Urinary bladder (tissue), 4 donors: Measurements from ENCODE around the gene RGS3. TPM values are rescaled to one million over a fixed set of nuclear protein-coding genes. Genes with fewer than 3 reads are reported as not detected.
A peak's percentile ranks its signal among the peaks of the same experiment; 100 is the strongest.
"Not testable (repeated sequence)": the region's sequence is repeated elsewhere in the genome, so short reads cannot be mapped to it uniquely, and the experiment has no call there.

Source experiments
- DNase-seq: peaks from one replicate; pipeline ENCODE4 v3.0.0-alpha.2; 2015; ENCODE audit errors: extremely low spot score
- H3K27ac ChIP-seq: one replicate; pipeline ENCODE4 v1.5.1; 2013; ENCODE audit warnings: low read depth, mild to moderate bottlenecking, moderate library complexity
- H3K36me3 ChIP-seq: one replicate; pipeline ENCODE4 v1.6.1; 2013; ENCODE audit warnings: mild to moderate bottlenecking, moderate library complexity; ENCODE audit not compliant: insufficient read depth
- H3K4me1 ChIP-seq: one replicate; pipeline ENCODE4 v1.6.1; 2013; ENCODE audit warnings: mild to moderate bottlenecking, moderate library complexity; ENCODE audit not compliant: insufficient read depth
- H3K4me3 ChIP-seq: one replicate; pipeline ENCODE4 v1.5.1; 2013; ENCODE audit warnings: low read depth, low read length
- WGBS: extraction: QIAGEN DNeasy Blood & Tissue Kit; methylation state at CpG from one replicate; pipeline ENCODE4 v1.1.7; 2013; 5-methylcytosine and 5-hydroxymethylcytosine counted together
- polyA plus RNA-seq: library from polyadenylated mRNA; stranded (reverse); fragments of 200-250 nt; gene quantifications from one replicate; pipeline ENCODE4 v1.2.3, GENCODE V29; 2013
- total RNA-seq: library from RNA; depleted of rRNA; stranded (reverse); fragments of >200 nt; gene quantifications from one replicate; pipeline ENCODE4 v1.2.3, GENCODE V29; 2014
- donor health status: healthy with polysubstance abuse.
- donor health status: healthy.

The RGS3 gene
- total and polyA plus RNA-seq, 2 donors = 28.5 to 52.4 TPM

DNA sequence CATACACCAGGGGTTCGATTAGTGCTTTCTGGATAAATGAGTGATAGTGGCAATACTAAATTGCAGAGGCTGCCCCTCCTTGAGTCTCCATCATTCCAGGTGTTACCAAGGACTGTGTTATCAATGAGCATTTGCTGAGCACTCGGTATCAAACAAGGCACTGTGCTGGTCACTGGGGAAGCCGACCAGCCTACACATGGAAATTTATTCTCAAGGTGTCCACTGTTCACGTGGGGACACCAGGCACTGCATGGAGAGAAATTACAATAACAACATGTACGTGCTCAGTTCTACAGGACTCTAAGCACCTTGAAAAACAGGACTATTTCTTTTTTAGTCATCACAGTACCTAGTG lies 22.2 kb downstream of the RGS3 start:
- Histone ChIP-seq H3K4me1 (no peaks in the 10 kb centered on the region), H3K27ac (no peak overlapping the region)

DNA sequence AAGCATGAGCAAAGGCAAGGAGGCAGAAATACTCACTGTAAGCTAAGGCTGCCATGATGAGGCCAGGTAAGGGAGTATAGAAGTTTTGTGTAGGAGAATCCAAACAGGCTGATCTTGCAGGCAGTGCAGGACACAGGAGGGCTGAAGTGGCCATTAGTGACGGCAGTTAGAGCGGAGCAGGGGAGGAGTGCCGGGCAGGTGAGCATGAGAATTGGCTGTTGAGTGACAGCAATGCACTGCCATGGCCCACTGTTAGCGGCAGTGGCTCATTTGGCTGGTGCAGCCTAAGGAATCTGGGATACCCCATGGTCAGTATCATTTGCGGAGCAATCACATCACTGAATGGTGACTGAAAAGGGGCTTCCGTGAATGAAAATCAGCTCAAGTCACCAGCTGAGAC lies 22.8 kb downstream of the RGS3 start:
- WGBS = 98% methylated on average over 6 of the region's 6 CpGs
- DNase-seq = no peak
- no peak overlapping the region for H3K27ac ChIP-seq
- no peak overlapping the region for H3K4me3 ChIP-seq
- H3K4me1 ChIP-seq = no peaks in the 10 kb centered on the region
- H3K36me3 ChIP-seq = no peaks in the 10 kb centered on the region

More for the DNA sequence above, 22.2 kb downstream of the RGS3 start:
- H3K4me3 ChIP-seq = no peak overlapping the region
- DNase-seq = no peak
- 91% methylated on average over 5 of the region's 5 CpGs for WGBS
- H3K36me3 ChIP-seq = no peaks in the 10 kb centered on the region

DNA sequence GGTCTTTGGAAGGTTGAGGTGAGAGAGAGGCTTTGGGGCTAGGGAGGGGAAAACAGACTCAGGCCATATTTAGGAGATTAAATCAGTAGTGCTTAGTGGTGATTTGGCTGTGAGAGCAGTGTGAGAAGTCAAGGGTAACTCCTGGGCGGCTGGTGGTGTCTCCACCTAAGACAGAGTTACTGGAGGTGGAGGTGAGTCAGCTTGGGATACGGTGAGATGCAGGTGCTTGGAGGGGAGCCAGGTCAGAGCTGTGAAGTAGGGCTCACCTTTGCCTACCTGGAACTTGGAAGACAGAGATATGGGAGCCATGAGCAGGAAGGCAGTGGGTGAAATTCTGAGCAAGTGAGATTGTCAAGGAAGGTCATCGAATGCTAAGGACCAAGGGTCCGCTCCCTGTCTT lies 24.5 kb downstream of the RGS3 start:
- 93% methylated on average over 4 of the region's 4 CpGs for WGBS
- no peaks in the 10 kb centered on the region for H3K4me1 ChIP-seq
- no peak overlapping the region for H3K4me3 ChIP-seq
- H3K27ac ChIP-seq = no peak overlapping the region
- H3K36me3 ChIP-seq = no peaks in the 10 kb centered on the region
- no peak for DNase-seq

DNA sequence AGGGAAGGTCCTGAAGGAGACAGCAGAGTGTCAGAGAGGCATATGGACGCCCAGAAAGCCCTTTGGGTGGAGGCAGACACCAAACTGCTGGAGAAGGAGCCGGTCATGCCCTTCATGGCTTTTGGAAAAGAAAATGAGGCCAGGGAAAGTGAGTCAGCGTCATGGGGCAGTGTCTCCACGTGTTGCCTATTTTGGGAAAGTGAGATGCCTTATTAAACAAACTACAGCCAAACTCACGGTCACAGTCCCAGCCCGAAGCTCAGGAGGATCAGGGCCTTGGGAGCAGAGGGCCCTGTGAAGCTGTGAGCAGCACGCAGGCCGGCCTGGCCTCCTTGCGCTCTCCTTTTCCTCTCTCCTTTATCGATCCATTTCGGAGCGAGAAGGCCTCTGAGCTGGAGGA lies 25.0 kb downstream of the RGS3 start:
- no peak for DNase-seq
- Histone ChIP-seq H3K4me3 (no peak overlapping the region), H3K27ac (no peak overlapping the region), H3K36me3 (no peaks in the 10 kb centered on the region), H3K4me1 (no peaks in the 10 kb centered on the region)
- WGBS = 73% methylated on average over 12 of the region's 12 CpGs

DNA sequence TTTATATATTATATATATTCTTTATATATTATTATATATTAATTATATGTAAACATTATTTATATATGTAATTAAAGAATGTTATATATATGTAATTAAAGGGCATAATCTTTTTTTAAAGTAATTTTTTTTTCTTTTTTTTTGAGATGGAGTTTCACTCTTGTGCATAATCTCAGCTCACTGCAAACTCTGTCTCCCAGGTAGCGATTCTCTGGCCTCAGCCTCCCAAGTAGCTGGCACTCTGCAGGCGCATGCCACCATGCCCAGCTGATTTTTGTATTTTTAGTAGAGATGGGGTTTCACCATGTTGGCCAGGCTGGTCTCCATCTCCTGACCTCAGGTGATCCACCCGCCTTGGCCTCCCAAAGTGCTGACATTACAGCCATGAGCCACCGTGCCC lies 27.6 kb downstream of the RGS3 start:
- H3K4me1 ChIP-seq, H3K27ac ChIP-seq, H3K4me3 ChIP-seq, H3K36me3 ChIP-seq, DNase-seq: not testable (repeated sequence)
- 94% methylated on average over 4 of the region's 4 CpGs for WGBS

DNA sequence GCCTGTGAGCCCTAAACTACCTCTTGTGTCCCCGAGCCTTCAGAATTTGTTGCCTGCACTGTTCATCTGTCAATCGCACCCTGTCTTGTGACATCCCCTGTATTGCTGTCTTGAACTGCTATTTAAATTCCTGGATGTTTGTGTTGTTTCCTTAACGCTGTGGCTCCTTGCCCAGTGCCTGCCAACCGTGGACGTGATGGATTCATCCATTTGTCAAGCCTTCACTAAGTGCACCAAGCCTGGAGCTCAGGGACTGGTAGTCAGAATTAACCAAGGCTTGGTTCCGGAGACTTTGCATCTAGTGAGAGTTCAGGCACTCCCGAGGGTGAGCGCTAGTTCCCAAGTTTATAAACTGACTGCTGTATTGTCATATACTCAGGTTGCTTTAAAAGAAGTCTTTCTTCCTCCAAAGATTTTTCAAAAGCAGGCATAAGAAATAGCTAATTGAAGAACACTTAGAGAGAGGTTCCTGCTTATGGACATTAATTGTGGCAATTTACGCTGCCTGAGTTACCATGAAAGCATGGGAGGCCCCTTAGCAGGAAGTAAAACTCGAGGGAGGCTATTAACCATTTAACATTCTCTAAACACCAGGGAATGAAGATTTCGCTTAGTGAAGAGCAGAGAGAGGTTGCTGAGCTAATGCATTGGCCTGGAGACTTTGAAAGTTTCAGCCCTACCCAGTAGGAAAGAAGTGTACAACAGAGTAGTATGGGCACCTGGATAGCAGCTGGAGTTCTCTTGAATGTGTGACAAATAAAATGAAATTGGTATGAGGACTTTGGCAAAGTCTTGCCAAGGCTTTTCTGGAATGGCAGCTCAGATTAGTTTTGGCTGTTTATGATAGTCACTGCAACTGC lies 29.0 kb downstream of the RGS3 start:
- Histone ChIP-seq H3K4me1 (no peaks in the 10 kb centered on the region), H3K36me3 (no peaks in the 10 kb centered on the region), H3K27ac (no peak overlapping the region), H3K4me3 (no peak overlapping the region)
- WGBS = 57% methylated on average over 11 of the region's 11 CpGs
- DNase-seq = no peak

DNA sequence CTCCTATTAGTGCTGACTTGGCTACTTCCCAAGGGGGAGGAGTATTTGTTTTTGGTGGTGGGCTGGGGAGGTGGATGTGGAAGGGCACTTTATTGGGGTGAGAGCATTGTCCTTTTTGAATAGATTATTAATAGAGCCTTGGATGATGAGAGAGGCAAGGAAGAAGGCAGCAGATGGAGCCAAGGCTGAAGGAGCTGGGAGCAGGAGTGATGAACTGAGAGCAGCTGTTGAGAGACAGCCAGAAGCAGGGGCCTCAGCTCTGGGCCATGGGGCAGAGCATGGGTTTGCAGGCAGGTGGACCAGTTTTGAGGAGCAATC lies 29.6 kb downstream of the RGS3 start:
- Histone ChIP-seq H3K4me1 (no peaks in the 10 kb centered on the region), H3K27ac (no peak overlapping the region), H3K4me3 (no peak overlapping the region), H3K36me3 (no peaks in the 10 kb centered on the region)
- DNase-seq = no peak

DNA sequence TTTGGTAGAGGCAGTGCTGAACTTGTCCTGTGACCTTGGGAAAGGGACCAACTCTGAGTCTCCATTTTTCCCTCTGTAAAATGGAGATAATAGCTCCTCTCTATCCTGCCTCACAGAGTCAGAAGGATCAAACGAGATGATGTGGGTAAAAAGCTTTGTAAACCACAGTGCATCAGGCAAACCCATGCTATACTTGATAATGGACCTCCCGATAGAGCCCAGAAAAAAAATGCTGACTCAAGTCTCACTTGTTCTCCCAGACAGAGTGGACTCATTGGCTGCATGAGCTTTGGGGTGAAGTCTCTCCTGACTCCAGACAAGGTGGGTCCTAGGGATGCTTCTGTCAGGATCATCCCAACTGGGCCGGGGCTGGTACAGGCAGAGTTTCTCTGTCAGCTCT lies 32.0 kb downstream of the RGS3 start:
- Histone ChIP-seq H3K27ac (no peak overlapping the region), H3K36me3 (no peaks in the 10 kb centered on the region), H3K4me3 (no peak overlapping the region), H3K4me1 (no peaks in the 10 kb centered on the region)
- WGBS = 94% methylated on average over 3 of the region's 3 CpGs
- DNase-seq = no peak

DNA sequence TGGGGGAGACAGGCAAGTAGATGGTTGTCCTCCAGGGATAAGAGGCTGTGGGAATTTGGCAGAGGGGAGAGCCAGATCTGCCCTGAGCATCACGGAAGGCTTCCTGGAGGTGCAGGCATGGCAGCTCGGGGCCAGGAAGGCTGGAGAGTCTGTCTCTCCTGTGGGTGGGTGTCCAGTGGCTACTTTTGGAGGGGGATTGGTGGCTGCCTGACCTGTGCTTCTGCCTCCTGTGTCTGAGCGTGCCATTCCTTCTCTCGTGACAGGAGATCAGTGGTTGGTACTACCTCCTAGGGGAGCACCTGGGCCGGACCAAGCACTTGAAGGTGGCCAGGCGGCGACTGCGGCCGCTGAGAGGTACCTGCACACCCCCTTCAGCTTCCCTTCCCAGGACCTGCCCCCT lies 33.5 kb downstream of the RGS3 start:
- 97% methylated on average over 9 of the region's 9 CpGs for WGBS
- no peak for DNase-seq
- H3K4me3 ChIP-seq = no peak overlapping the region
- no peaks in the 10 kb centered on the region for H3K36me3 ChIP-seq
- H3K27ac ChIP-seq = no peak overlapping the region
- no peaks in the 10 kb centered on the region for H3K4me1 ChIP-seq

DNA sequence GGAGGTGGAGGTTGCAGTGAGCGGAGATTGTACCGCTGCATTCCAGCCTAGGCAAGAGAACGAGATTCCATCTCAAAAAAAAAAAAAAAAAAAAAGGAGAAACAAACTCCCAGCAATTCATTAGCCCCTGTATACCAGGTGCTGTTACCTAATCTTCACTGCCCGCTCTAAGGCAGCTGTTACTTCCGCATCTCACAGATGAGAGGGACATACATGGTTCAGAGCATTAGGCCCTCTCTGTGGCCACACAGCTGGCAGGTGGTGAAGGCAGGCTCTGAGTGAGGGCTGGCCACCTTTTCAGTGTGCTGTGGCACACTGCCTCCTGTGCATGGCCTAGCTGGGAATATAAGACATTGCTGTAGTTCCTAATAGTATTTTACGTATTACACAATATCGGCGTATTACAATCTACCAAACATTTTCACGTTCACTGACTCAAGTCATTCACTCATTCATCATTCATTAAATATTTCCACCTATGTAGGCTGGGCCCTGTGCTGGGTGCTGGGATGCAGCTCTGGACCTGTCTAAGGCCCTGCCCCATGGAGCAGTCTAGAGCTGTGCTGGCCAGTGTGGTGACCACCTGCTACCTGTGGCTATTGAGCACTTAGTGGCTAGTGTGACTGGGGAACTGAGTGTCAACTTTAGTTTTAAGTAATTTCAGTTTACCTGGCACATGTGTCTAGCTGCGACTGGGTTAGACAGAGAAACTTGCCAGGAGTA lies 35.8 kb downstream of the RGS3 start:
- Histone ChIP-seq H3K36me3 (no peaks in the 10 kb centered on the region), H3K4me3 (no peak overlapping the region), H3K27ac (no peak overlapping the region), H3K4me1 (no peaks in the 10 kb centered on the region)
- no peak for DNase-seq
- 95% methylated on average over 10 of the region's 10 CpGs for WGBS

DNA sequence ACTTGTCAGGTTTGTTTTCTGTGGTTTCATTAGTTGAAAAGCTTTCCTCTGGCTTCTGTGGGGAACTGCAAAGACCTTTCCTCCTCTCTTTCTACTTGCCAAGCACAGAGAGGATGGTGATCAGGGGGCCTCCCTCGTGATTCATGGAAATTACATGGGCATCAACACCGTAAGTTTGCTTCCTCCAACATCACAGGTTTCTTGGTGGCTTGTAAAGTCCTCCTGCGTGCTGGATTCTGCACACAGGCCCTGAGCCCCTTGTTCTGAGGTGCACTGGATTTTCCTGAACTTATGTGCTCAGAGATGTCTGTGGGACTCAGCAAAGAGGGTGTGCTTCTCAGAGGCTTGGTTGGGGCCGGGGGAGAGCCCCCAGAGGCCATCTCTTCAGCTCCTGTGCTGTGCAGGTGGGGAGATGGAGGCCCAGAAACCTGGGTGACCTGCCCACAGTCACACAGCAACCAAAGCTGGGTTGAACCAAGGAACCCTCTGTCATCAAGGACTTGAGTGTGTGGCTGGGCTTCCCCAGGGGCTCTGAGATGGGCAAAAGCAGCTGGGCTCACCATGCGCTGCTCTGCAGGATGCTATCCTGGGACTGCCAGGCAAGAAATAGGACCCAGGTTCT lies 36.5 kb downstream of the RGS3 start:
- H3K36me3 ChIP-seq = no peaks in the 10 kb centered on the region
- no peaks in the 10 kb centered on the region for H3K4me1 ChIP-seq
- no peak overlapping the region for H3K4me3 ChIP-seq
- no peak overlapping the region for H3K27ac ChIP-seq
- WGBS = 82% methylated on average over 5 of the region's 5 CpGs
- DNase-seq = no peak

DNA sequence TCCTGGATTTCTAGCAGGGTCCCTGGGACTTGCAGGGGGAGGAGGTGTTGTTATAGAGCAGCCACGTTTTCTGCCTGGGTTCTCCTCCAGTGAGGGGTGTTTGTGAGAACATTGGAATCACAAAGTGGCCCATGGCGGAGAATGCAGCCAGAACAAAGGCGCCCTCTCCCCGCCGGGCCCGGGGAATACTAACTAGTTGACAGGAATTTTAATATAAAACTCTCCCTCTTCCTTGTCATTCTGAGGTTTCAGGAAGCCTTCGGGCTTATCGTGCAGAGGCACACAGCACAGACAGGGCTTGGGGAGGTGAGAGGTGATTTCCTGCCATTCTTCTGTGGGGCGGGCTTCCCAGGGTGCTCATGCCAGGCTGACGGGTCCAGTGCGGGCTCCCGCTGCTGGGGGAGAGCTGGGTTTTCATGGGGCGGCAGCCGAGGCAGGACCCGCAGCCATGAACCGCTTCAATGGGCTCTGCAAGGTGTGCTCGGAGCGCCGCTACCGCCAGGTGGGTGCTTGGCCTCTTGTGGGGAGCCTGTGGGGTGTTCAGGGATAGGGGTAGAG lies 37.7 kb downstream of the RGS3 start:
- no peaks in the 10 kb centered on the region for H3K36me3 ChIP-seq
- 79% methylated on average over 20 of the region's 20 CpGs for WGBS
- DNase-seq = no peak

DNA sequence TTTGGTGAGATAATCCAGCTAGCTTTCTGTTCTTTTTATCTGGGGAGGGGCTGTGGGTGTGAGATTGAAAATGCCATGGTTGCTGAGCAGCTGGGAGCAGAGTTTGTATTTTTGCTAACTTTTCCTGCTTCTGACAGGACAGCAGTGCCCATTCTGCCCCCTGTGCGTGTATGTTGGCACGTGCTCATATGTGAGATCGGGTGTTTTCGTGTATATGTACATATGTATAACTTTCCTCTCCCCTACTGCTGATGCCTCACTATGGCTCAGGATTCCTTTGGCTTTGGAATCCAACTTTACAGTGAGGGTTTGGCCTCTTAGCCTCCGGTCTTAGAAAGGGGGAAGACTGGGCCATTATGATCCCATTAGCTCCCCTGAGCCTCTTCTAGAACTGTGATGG lies 38.3 kb downstream of the RGS3 start:
- Histone ChIP-seq H3K4me3 (peak overlapping the region; percentile 29), H3K4me1 (no peaks in the 10 kb centered on the region), H3K27ac (no peak overlapping the region), H3K36me3 (no peaks in the 10 kb centered on the region)
- 86% methylated on average over 5 of the region's 5 CpGs for WGBS
- no peak for DNase-seq

More for the DNA sequence above, 37.7 kb downstream of the RGS3 start:
- H3K27ac ChIP-seq = no peak overlapping the region
- no peaks in the 10 kb centered on the region for H3K4me1 ChIP-seq
- peak overlapping the region; percentile 29 for H3K4me3 ChIP-seq
